ENCODE data around the gene CEP112.

The CEP112 gene

GRCh38 chr17:65892912-65893377 lies 299.0 kb downstream of the CEP112 start:
- H3K27me3 ChIP-seq (ENCODE audit: low read length), result no peaks in the 10 kb centered on the region
- no peaks in the 10 kb centered on the region for H3K79me2 ChIP-seq (ENCODE audit: insufficient read depth, low read length)
- H3K9ac ChIP-seq (ENCODE audit: low read length), result no peak overlapping the region
- H3K27ac ChIP-seq (ENCODE audit: low read depth, low read length), result no peak overlapping the region
- no peak overlapping the region for H3K4me2 ChIP-seq (ENCODE audit: low read depth, low read length, poor library complexity, severe bottlenecking)
- H3K36me3 ChIP-seq (ENCODE audit: low read length), result no peaks in the 10 kb centered on the region
- H3K9me3 ChIP-seq (ENCODE audit: insufficient read depth, low read length), result no peaks in the 10 kb centered on the region
- H3F3A ChIP-seq (ENCODE audit: insufficient read depth), result no peaks in the 10 kb centered on the region
- no peak overlapping the region for H2AFZ ChIP-seq (ENCODE audit: low read depth, low read length, severe bottlenecking)
- H3K4me3 ChIP-seq (ENCODE audit: insufficient read depth, low read length, poor library complexity, severe bottlenecking), result no peak overlapping the region
- H3K9me2 ChIP-seq (replicated peaks; ENCODE audit: insufficient read depth, low read length), result no peaks in the 10 kb centered on the region
- H4K20me1 ChIP-seq (ENCODE audit: low read depth, low read length), result no peaks in the 10 kb centered on the region
- TF ChIP-seq, protein P1, sequence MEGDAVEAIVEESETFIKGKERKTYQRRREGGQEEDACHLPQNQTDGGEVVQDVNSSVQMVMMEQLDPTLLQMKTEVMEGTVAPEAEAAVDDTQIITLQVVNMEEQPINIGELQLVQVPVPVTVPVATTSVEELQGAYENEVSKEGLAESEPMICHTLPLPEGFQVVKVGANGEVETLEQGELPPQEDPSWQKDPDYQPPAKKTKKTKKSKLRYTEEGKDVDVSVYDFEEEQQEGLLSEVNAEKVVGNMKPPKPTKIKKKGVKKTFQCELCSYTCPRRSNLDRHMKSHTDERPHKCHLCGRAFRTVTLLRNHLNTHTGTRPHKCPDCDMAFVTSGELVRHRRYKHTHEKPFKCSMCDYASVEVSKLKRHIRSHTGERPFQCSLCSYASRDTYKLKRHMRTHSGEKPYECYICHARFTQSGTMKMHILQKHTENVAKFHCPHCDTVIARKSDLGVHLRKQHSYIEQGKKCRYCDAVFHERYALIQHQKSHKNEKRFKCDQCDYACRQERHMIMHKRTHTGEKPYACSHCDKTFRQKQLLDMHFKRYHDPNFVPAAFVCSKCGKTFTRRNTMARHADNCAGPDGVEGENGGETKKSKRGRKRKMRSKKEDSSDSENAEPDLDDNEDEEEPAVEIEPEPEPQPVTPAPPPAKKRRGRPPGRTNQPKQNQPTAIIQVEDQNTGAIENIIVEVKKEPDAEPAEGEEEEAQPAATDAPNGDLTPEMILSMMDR (IDR thresholded peaks at IDR 0.05; ENCODE audit: insufficient read depth, low read length, poor library complexity, severe bottlenecking), result no peak
- no peak for TF ChIP-seq EZH2phosphoT487 (conservative IDR thresholded peaks at IDR 0.05; ENCODE audit: low read length)

- no peaks in the 10 kb centered on the region for H3K9me3 ChIP-seq (ENCODE audit: insufficient read depth, low read length)
- no peak overlapping the region for H3K4me3 ChIP-seq (ENCODE audit: insufficient read depth, low read length, poor library complexity, severe bottlenecking)
- TF ChIP-seq, protein P1 (IDR thresholded peaks at IDR 0.05; ENCODE audit: insufficient read depth, low read length, poor library complexity, severe bottlenecking), result no peak
- TF ChIP-seq EZH2phosphoT487 (conservative IDR thresholded peaks at IDR 0.05; ENCODE audit: low read length), result no peak
- no peaks in the 10 kb centered on the region for H3K9me2 ChIP-seq (replicated peaks; ENCODE audit: insufficient read depth, low read length)
- H3K4me2 ChIP-seq (ENCODE audit: low read depth, low read length, poor library complexity, severe bottlenecking), result no peak overlapping the region
- no peak overlapping the region for H3K27ac ChIP-seq (ENCODE audit: low read depth, low read length)
- H2AFZ ChIP-seq (ENCODE audit: low read depth, low read length, severe bottlenecking), result no peak overlapping the region
- no peak overlapping the region for H3K9ac ChIP-seq (ENCODE audit: low read length)
- H3K27me3 ChIP-seq (ENCODE audit: low read length), result no peaks in the 10 kb centered on the region
- H3F3A ChIP-seq (ENCODE audit: insufficient read depth), result no peaks in the 10 kb centered on the region
- no peaks in the 10 kb centered on the region for H3K36me3 ChIP-seq (ENCODE audit: low read length)
- H4K20me1 ChIP-seq (ENCODE audit: low read depth, low read length), result no peaks in the 10 kb centered on the region
- no peaks in the 10 kb centered on the region for H3K79me2 ChIP-seq (ENCODE audit: insufficient read depth, low read length)
These were observed 300.6 kb downstream of the CEP112 start for GRCh38 chr17:65891231-65891735.

GRCh38 chr17:65888649-65889048 lies 303.3 kb downstream of the CEP112 start:
- Histone ChIP-seq H3K4me3 (ENCODE audit: insufficient read depth, low read length, poor library complexity, severe bottlenecking) (no peak overlapping the region), H3K36me3 (ENCODE audit: low read length) (no peaks in the 10 kb centered on the region), H3K27ac (ENCODE audit: low read depth, low read length) (no peak overlapping the region), H3K9me2 (replicated peaks; ENCODE audit: insufficient read depth, low read length) (no peaks in the 10 kb centered on the region), H3K9me3 (ENCODE audit: insufficient read depth, low read length) (no peaks in the 10 kb centered on the region), H3F3A (ENCODE audit: insufficient read depth) (no peaks in the 10 kb centered on the region), H4K20me1 (ENCODE audit: low read depth, low read length) (no peaks in the 10 kb centered on the region), H3K27me3 (ENCODE audit: low read length) (no peaks in the 10 kb centered on the region), H3K4me2 (ENCODE audit: low read depth, low read length, poor library complexity, severe bottlenecking) (no peak overlapping the region), H2AFZ (ENCODE audit: low read depth, low read length, severe bottlenecking) (no peak overlapping the region), H3K9ac (ENCODE audit: low read length) (no peak overlapping the region), H3K79me2 (ENCODE audit: insufficient read depth, low read length) (no peaks in the 10 kb centered on the region)
- TF ChIP-seq, protein P1 (IDR thresholded peaks at IDR 0.05; ENCODE audit: insufficient read depth, low read length, poor library complexity, severe bottlenecking), result no peak
- TF ChIP-seq EZH2phosphoT487 (conservative IDR thresholded peaks at IDR 0.05; ENCODE audit: low read length), result no peak

All from SU-DHL-6 (cell line).